Measurements from ENCODE around the gene IKZF3. TPM values are rescaled to one million over a fixed set of nuclear protein-coding genes. Genes with fewer than 3 reads are reported as not detected.

The IKZF3 gene
- total and polyA plus RNA-seq, 3 experiments from 2014 or later, result 119 to 138 (median 126) TPM

DNA sequence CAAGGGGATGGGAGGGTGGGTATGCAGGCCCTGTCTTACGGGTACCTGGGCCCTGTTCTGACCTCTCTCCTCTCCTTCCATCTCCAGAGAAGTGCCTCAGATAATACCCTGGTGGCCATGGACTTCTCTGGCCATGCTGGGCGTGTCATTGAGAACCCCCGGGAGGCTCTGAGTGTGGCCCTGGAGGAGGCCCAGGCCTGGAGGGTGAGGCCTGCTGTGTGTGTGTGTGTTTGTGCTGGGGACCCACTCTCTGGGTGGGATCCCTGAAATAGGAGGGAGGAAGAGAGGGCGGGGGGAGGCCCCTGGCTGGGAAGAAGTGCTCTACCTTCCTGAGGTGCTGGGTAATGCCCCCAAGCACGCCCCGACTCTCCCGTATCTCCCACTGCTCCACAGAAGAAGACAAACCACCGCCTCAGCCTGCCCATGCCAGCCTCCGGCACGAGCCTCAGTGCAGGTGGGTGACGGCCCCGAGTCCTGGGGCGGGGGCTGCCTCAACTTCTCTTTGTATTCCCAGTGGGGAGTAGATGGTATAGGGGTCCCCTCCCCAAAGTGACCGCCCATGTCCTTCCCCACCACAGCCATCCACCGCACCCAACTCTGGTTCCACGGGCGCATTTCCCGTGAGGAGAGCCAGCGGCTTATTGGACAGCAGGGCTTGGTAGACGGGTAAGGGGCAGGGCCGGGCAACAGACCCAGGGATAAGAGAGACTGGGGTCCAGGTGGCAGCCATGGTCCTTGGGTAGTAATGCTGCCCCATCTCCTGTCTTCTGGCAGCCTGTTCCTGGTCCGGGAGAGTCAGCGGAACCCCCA, 118.6 kb downstream of the IKZF3 start:
- no peak for DNase-seq
- Mint-ChIP-seq H3K4me1 (no peaks in the 10 kb centered on the region), H3K9me3 (no peaks in the 10 kb centered on the region), H3K27me3 (peaks cover 11% of the 10 kb centered on the region in 2 donors), H3K4me3 (peak overlapping the region in 1 of 7 donors; percentile 78), H3K36me3 (no peaks in the 10 kb centered on the region), H3K27ac (no peak overlapping the region)
- Histone ChIP-seq H3K27me3 (ENCODE audit: insufficient read depth, low read length, poor library complexity, severe bottlenecking) (no peaks in the 10 kb centered on the region), H3K4me1 (ENCODE audit: insufficient read depth, low read length) (no peaks in the 10 kb centered on the region), H3K4me3 (ENCODE audit: low read length) (no peak overlapping the region), H3K27ac (ENCODE audit: low read depth, low read length) (no peak overlapping the region), H3K9me3 (ENCODE audit: low read length) (no peaks in the 10 kb centered on the region), H3K36me3 (ENCODE audit: insufficient read depth, low read length) (no peaks in the 10 kb centered on the region)
- ChIA-PET CTCF (no interaction called here), POLR2A (no interaction called here)

- H3K4me1 ChIP-seq (ENCODE audit: insufficient read depth, low read length), result no peaks in the 10 kb centered on the region
Measured at GRCh38 chr17:39744836-39745215, 119.3 kb downstream of the IKZF3 start.

GRCh38 chr17:39744075-39744835, 119.9 kb downstream of the IKZF3 start:
- H3K36me3 ChIP-seq (ENCODE audit: insufficient read depth, low read length), result no peaks in the 10 kb centered on the region
- H3K27me3 ChIP-seq (ENCODE audit: insufficient read depth, low read length, poor library complexity, severe bottlenecking), result no peaks in the 10 kb centered on the region
- H3K4me3 Mint-ChIP-seq, result no peak overlapping the region
- no peaks in the 10 kb centered on the region for H3K36me3 Mint-ChIP-seq
- H3K9me3 ChIP-seq (ENCODE audit: low read length), result no peaks in the 10 kb centered on the region
- H3K4me3 ChIP-seq (ENCODE audit: low read length), result no peak overlapping the region
- no peak for DNase-seq
- CTCF ChIA-PET, result interaction anchor here (0.8 kb wide), 1 partner anchor 123 kb away, joined by 5 read pairs; no protein-coding TSS in a partner anchor
- POLR2A ChIA-PET, result no interaction called here
- no peak overlapping the region for H3K27ac Mint-ChIP-seq
- no peaks in the 10 kb centered on the region for H3K9me3 Mint-ChIP-seq
- no peak overlapping the region for H3K27ac ChIP-seq (ENCODE audit: low read depth, low read length)
- H3K27me3 Mint-ChIP-seq, result peaks cover 14 to 22% of the 10 kb centered on the region in 2 donors
- H3K4me1 ChIP-seq (ENCODE audit: insufficient read depth, low read length), result no peaks in the 10 kb centered on the region
- no peaks in the 10 kb centered on the region for H3K4me1 Mint-ChIP-seq

More at GRCh38 chr17:39744836-39745215, 119.3 kb downstream of the IKZF3 start:
- ChIA-PET CTCF (interaction anchor here (0.8 kb wide), 1 partner anchor 123 kb away, joined by 5 read pairs; no protein-coding TSS in a partner anchor), POLR2A (no interaction called here)
- Mint-ChIP-seq H3K27me3 (peaks cover 13 to 17% of the 10 kb centered on the region in 2 donors), H3K27ac (peak overlapping the region in 1 of 8 donors; percentile 29), H3K9me3 (no peaks in the 10 kb centered on the region), H3K4me1 (no peaks in the 10 kb centered on the region), H3K4me3 (no peak overlapping the region), H3K36me3 (no peaks in the 10 kb centered on the region)
- H3K27me3 ChIP-seq (ENCODE audit: insufficient read depth, low read length, poor library complexity, severe bottlenecking), result no peaks in the 10 kb centered on the region
- H3K9me3 ChIP-seq (ENCODE audit: low read length), result no peaks in the 10 kb centered on the region
- H3K36me3 ChIP-seq (ENCODE audit: insufficient read depth, low read length), result no peaks in the 10 kb centered on the region
- no peak for DNase-seq
- H3K27ac ChIP-seq (ENCODE audit: low read depth, low read length), result no peak overlapping the region
- no peak overlapping the region for H3K4me3 ChIP-seq (ENCODE audit: low read length)

GRCh38 chr17:39742856-39743436, 121.2 kb downstream of the IKZF3 start:
- H3K4me1 Mint-ChIP-seq, result peaks cover 4 to 6% (median 6%) of the 10 kb centered on the region in 3 donors
- H3K9me3 Mint-ChIP-seq, result no peaks in the 10 kb centered on the region
- no peak overlapping the region for H3K4me3 Mint-ChIP-seq
- Histone ChIP-seq H3K4me1 (ENCODE audit: insufficient read depth, low read length) (no peaks in the 10 kb centered on the region), H3K27me3 (ENCODE audit: insufficient read depth, low read length, poor library complexity, severe bottlenecking) (no peaks in the 10 kb centered on the region), H3K9me3 (ENCODE audit: low read length) (no peaks in the 10 kb centered on the region), H3K4me3 (ENCODE audit: low read length) (no peak overlapping the region), H3K36me3 (ENCODE audit: insufficient read depth, low read length) (no peaks in the 10 kb centered on the region), H3K27ac (ENCODE audit: low read depth, low read length) (no peak overlapping the region)
- peaks cover 19 to 30% of the 10 kb centered on the region in 2 donors for H3K27me3 Mint-ChIP-seq
- ChIA-PET CTCF (no interaction called here), POLR2A (no interaction called here)
- no peak for DNase-seq
- H3K27ac Mint-ChIP-seq, result no peak overlapping the region
- no peaks in the 10 kb centered on the region for H3K36me3 Mint-ChIP-seq

DNA sequence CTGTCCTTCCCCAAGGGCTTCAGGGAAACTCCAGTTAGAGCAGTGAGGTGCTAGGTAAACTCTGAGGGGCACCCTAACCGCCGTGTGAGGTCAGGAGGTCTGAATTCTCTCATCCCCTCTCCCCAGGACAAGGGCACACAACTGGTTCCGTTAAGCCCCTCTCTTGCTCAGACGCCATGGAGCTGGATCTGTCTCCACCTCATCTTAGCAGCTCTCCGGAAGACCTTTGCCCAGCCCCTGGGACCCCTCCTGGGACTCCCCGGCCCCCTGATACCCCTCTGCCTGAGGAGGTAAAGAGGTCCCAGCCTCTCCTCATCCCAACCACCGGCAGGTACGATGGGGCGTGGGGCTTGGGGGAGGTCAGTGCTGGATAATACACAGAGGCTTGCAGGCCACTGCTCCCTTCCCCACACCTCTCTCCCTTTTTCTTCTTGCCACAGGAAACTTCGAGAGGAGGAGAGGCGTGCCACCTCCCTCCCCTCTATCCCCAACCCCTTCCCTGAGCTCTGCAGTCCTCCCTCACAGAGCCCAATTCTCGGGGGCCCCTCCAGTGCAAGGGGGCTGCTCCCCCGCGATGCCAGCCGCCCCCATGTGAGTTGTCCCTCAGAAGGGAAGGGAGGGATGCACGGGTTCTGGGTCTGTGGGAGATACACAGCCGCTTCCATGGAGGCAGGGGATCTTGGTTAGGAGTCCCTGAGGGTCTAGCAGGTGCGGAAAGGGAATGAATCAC, 121.8 kb downstream of the IKZF3 start:
- peaks cover 4 to 6% (median 6%) of the 10 kb centered on the region in 3 donors for H3K4me1 Mint-ChIP-seq
- H3K36me3 Mint-ChIP-seq, result no peaks in the 10 kb centered on the region
- H3K36me3 ChIP-seq (ENCODE audit: insufficient read depth, low read length), result no peaks in the 10 kb centered on the region
- no peaks in the 10 kb centered on the region for H3K9me3 ChIP-seq (ENCODE audit: low read length)
- DNase-seq, result no peak
- H3K27me3 ChIP-seq (ENCODE audit: insufficient read depth, low read length, poor library complexity, severe bottlenecking), result no peaks in the 10 kb centered on the region
- H3K27me3 Mint-ChIP-seq, result peaks cover 19 to 30% of the 10 kb centered on the region in 2 donors
- ChIA-PET POLR2A (no interaction called here), CTCF (no interaction called here)
- no peak overlapping the region for H3K4me3 ChIP-seq (ENCODE audit: low read length)
- H3K27ac ChIP-seq (ENCODE audit: low read depth, low read length), result no peak overlapping the region
- no peaks in the 10 kb centered on the region for H3K4me1 ChIP-seq (ENCODE audit: insufficient read depth, low read length)
- no peak overlapping the region for H3K4me3 Mint-ChIP-seq
- no peaks in the 10 kb centered on the region for H3K9me3 Mint-ChIP-seq
- no peak overlapping the region for H3K27ac Mint-ChIP-seq

GRCh38 chr17:39740357-39741111, 123.6 kb downstream of the IKZF3 start:
- POLR2A ChIA-PET, result no interaction called here
- Mint-ChIP-seq H3K4me1 (peaks cover 4 to 6% (median 6%) of the 10 kb centered on the region in 3 donors), H3K4me3 (no peak overlapping the region), H3K36me3 (no peaks in the 10 kb centered on the region), H3K27ac (no peak overlapping the region), H3K9me3 (no peaks in the 10 kb centered on the region), H3K27me3 (peaks cover 21 to 30% of the 10 kb centered on the region in 2 donors)
- Histone ChIP-seq H3K4me1 (ENCODE audit: insufficient read depth, low read length) (no peaks in the 10 kb centered on the region), H3K27ac (ENCODE audit: low read depth, low read length) (no peak overlapping the region), H3K27me3 (ENCODE audit: insufficient read depth, low read length, poor library complexity, severe bottlenecking) (no peaks in the 10 kb centered on the region), H3K4me3 (ENCODE audit: low read length) (no peak overlapping the region), H3K36me3 (ENCODE audit: insufficient read depth, low read length) (no peaks in the 10 kb centered on the region), H3K9me3 (ENCODE audit: low read length) (no peaks in the 10 kb centered on the region)
- peak in 1 of 5 donors; percentile 23 for DNase-seq
- CTCF ChIA-PET, result no interaction called here

GRCh38 chr17:39739885-39740356, 124.2 kb downstream of the IKZF3 start:
- H3K27ac Mint-ChIP-seq, result no peak overlapping the region
- POLR2A ChIA-PET, result no interaction called here
- H3K27ac ChIP-seq (ENCODE audit: low read depth, low read length), result no peak overlapping the region
- H3K36me3 ChIP-seq (ENCODE audit: insufficient read depth, low read length), result no peaks in the 10 kb centered on the region
- H3K36me3 Mint-ChIP-seq, result no peaks in the 10 kb centered on the region
- no peaks in the 10 kb centered on the region for H3K9me3 Mint-ChIP-seq
- H3K4me3 ChIP-seq (ENCODE audit: low read length), result no peak overlapping the region
- DNase-seq, result peak in 1 of 5 donors; percentile 35
- no peak overlapping the region for H3K4me3 Mint-ChIP-seq
- H3K4me1 Mint-ChIP-seq, result peaks cover 4 to 6% (median 6%) of the 10 kb centered on the region in 3 donors
- H3K27me3 Mint-ChIP-seq, result peaks cover 21 to 30% of the 10 kb centered on the region in 2 donors
- no peaks in the 10 kb centered on the region for H3K4me1 ChIP-seq (ENCODE audit: insufficient read depth, low read length)
- CTCF ChIA-PET, result no interaction called here
- no peaks in the 10 kb centered on the region for H3K9me3 ChIP-seq (ENCODE audit: low read length)
- no peaks in the 10 kb centered on the region for H3K27me3 ChIP-seq (ENCODE audit: insufficient read depth, low read length, poor library complexity, severe bottlenecking)
